ENCODE measurements around the gene NUDT8.

Gene NUDT8

GRCh38 chr11:67652965-67653845, 23.5 kb upstream of the NUDT8 start:
- H3K4me3 ChIP-seq = no peak overlapping the region
- no peak for TF ChIP-seq Cebpa-rat (IDR thresholded peaks at IDR 0.05)
- no peak overlapping the region for H3K4me2 ChIP-seq
- peaks cover 0 to 6% (median 0%) of the 10 kb centered on the region in 11 experiments; a peak in 3 of 22 replicates for H3K36me3 ChIP-seq
- peaks cover 42 to 49% (median 47%) of the 10 kb centered on the region in 11 experiments for H3K9me3 ChIP-seq (replicated peaks in 1 of 11)
- no peak overlapping the region for H3K27ac ChIP-seq
- H3K4me1 ChIP-seq = peaks cover 22 to 40% (median 35%) of the 10 kb centered on the region in 10 experiments
- peaks cover 0 to 10% (median 0%) of the 10 kb centered on the region in 11 experiments; a peak in 4 of 22 replicates for H3K27me3 ChIP-seq
- no peak overlapping the region for H3K9ac ChIP-seq
- H4K20me1 ChIP-seq = peaks cover 0 to 9% (median 0%) of the 10 kb centered on the region in 11 experiments; a peak in 3 of 22 replicates

- peak overlapping the region in 3 of 11 experiments; percentile 19 to 88 (median 25); a peak in 2 of 22 replicates for H3K4me2 ChIP-seq
- H3K9me3 ChIP-seq (replicated peaks in 1 of 11) = peaks cover 33 to 39% (median 36%) of the 10 kb centered on the region in 11 experiments
Observed at GRCh38 chr11:67651976-67652781, 22.4 kb upstream of the NUDT8 start.

GRCh38 chr11:67649634-67650510, 20.1 kb upstream of the NUDT8 start:
- Histone ChIP-seq H3K9ac (peak overlapping the region; percentile 63 to 82 (median 75)), H3K27ac (peak overlapping the region in 10 of 11 experiments; percentile 40 to 83 (median 69); a peak in 19 of 22 replicates), H3K27me3 (peaks cover 0 to 35% (median 0%) of the 10 kb centered on the region in 11 experiments; a peak in 7 of 22 replicates), H3K4me1 (peaks cover 38 to 73% (median 68%) of the 10 kb centered on the region in 10 experiments), H4K20me1 (peaks cover 0 to 31% (median 3%) of the 10 kb centered on the region in 11 experiments; a peak in 5 of 22 replicates), H3K4me3 (peak overlapping the region; percentile 59 to 75 (median 64)), H3K9me3 (replicated peaks in 1 of 11) (peaks cover 10 to 16% (median 14%) of the 10 kb centered on the region in 11 experiments; a peak in 19 of 22 replicates), H3K4me2 (peak overlapping the region; percentile 81 to 97 (median 93)), H3K36me3 (no peaks in the 10 kb centered on the region)
- no peak for TF ChIP-seq Cebpa-rat (IDR thresholded peaks at IDR 0.05)

More at GRCh38 chr11:67651976-67652781, 22.4 kb upstream of the NUDT8 start:
- no peak overlapping the region for H3K27ac ChIP-seq
- H3K4me1 ChIP-seq = peaks cover 32 to 50% (median 45%) of the 10 kb centered on the region in 10 experiments
- peaks cover 0 to 6% (median 0%) of the 10 kb centered on the region in 11 experiments; a peak in 3 of 22 replicates for H3K36me3 ChIP-seq
- H3K9ac ChIP-seq = no peak overlapping the region
- H3K4me3 ChIP-seq = no peak overlapping the region
- no peak for TF ChIP-seq Cebpa-rat (IDR thresholded peaks at IDR 0.05)
- peaks cover 0 to 18% (median 0%) of the 10 kb centered on the region in 11 experiments; a peak in 4 of 22 replicates for H4K20me1 ChIP-seq
- H3K27me3 ChIP-seq = peaks cover 0 to 20% (median 0%) of the 10 kb centered on the region in 11 experiments; a peak in 7 of 22 replicates

- Histone ChIP-seq H3K36me3 (no peaks in the 10 kb centered on the region), H3K4me1 (peaks cover 38 to 79% (median 72%) of the 10 kb centered on the region in 10 experiments), H3K9me3 (replicated peaks in 1 of 11) (peaks cover 5 to 13% (median 9%) of the 10 kb centered on the region in 11 experiments; a peak in 19 of 22 replicates), H3K27me3 (peaks cover 0 to 35% (median 0%) of the 10 kb centered on the region in 11 experiments; a peak in 7 of 22 replicates), H3K27ac (peak overlapping the region in 9 of 11 experiments; percentile 3 to 58 (median 37); a peak in 14 of 22 replicates), H3K4me3 (peak overlapping the region in 3 of 10 experiments; percentile 10 to 42 (median 22); a peak in 6 of 20 replicates), H4K20me1 (peaks cover 0 to 31% (median 3%) of the 10 kb centered on the region in 11 experiments; a peak in 5 of 22 replicates), H3K9ac (peak overlapping the region in 6 of 11 experiments; percentile 1 to 48 (median 14); a peak in 8 of 22 replicates), H3K4me2 (peak overlapping the region; percentile 81 to 97 (median 93))
- no peak for TF ChIP-seq Cebpa-rat (IDR thresholded peaks at IDR 0.05)
Observed at GRCh38 chr11:67648796-67649613, 19.3 kb upstream of the NUDT8 start.

- Histone ChIP-seq H3K4me1 (peaks cover 38 to 79% (median 72%) of the 10 kb centered on the region in 10 experiments), H3K36me3 (no peaks in the 10 kb centered on the region), H3K4me3 (peak overlapping the region in 1 of 10 experiments; percentile 42; a peak in 1 of 20 replicates), H3K9me3 (replicated peaks in 1 of 11) (peaks cover 6 to 14% (median 10%) of the 10 kb centered on the region in 11 experiments; a peak in 17 of 22 replicates), H3K27me3 (peaks cover 0 to 35% (median 0%) of the 10 kb centered on the region in 11 experiments; a peak in 7 of 22 replicates), H3K27ac (peak overlapping the region in 9 of 11 experiments; percentile 3 to 58 (median 37); a peak in 13 of 22 replicates), H3K9ac (peak overlapping the region in 5 of 11 experiments; percentile 1 to 48 (median 14); a peak in 7 of 22 replicates), H4K20me1 (peaks cover 0 to 31% (median 3%) of the 10 kb centered on the region in 11 experiments; a peak in 5 of 22 replicates), H3K4me2 (peak overlapping the region; percentile 81 to 97 (median 93); a peak in 21 of 22 replicates)
- no peak for TF ChIP-seq Cebpa-rat (IDR thresholded peaks at IDR 0.05)
Observed at GRCh38 chr11:67648140-67648795, 18.5 kb upstream of the NUDT8 start.

GRCh38 chr11:67647471-67647870, 17.7 kb upstream of the NUDT8 start:
- H3K4me2 ChIP-seq = peak overlapping the region; percentile 66 to 97 (median 88)
- no peak overlapping the region for H3K4me3 ChIP-seq
- H3K4me1 ChIP-seq = peaks cover 38 to 79% (median 72%) of the 10 kb centered on the region in 10 experiments
- 0 out of 22 replicates have a peak overlapping the region, but pooled peaks of 1 of the 11 experiments have one; percentile 24 for H3K9ac ChIP-seq
- H3K9me3 ChIP-seq (replicated peaks in 1 of 11) = peaks cover 6 to 14% (median 10%) of the 10 kb centered on the region in 11 experiments; a peak in 17 of 22 replicates
- peaks cover 0 to 35% (median 0%) of the 10 kb centered on the region in 11 experiments; a peak in 7 of 22 replicates for H3K27me3 ChIP-seq
- H4K20me1 ChIP-seq = peaks cover 0 to 31% (median 3%) of the 10 kb centered on the region in 11 experiments; a peak in 5 of 22 replicates
- no peaks in the 10 kb centered on the region for H3K36me3 ChIP-seq
- no peak overlapping the region for H3K27ac ChIP-seq
- TF ChIP-seq Cebpa-rat (IDR thresholded peaks at IDR 0.05) = no peak
